GM20000 (cell line): Measurements from ENCODE around the gene OR52E1.

ENCODE experiments used
- DNase-seq: peaks from one replicate; pipeline ENCODE4 v3.0.0; 2012; ENCODE audit warnings: low spot score
- CTCF ChIP-seq: IDR thresholded peaks from 2 replicates; pipeline ENCODE4 v1.5.1; 2012; ENCODE audit warnings: mild to moderate bottlenecking, control low read depth; ENCODE audit errors: extremely low read depth, missing control alignments

Gene OR52E1

GRCh38 chr11:5088556-5088955 lies 19.2 kb downstream of the OR52E1 start:
- TF ChIP-seq CTCF = no peak
- DNase-seq = no peak

GRCh38 chr11:5090668-5091067 lies 21.3 kb downstream of the OR52E1 start:
- no peak for TF ChIP-seq CTCF
- no peak for DNase-seq

- no peak for DNase-seq
- no peak for TF ChIP-seq CTCF
Measured at GRCh38 chr11:5092821-5093585, 23.6 kb downstream of the OR52E1 start.

GRCh38 chr11:5096011-5096410 lies 26.6 kb downstream of the OR52E1 start:
- DNase-seq = no peak
- no peak for TF ChIP-seq CTCF

- no peak for DNase-seq
- no peak for TF ChIP-seq CTCF
Measured at GRCh38 chr11:5102246-5102645, 32.9 kb downstream of the OR52E1 start.

GRCh38 chr11:5103066-5103465 lies 33.7 kb downstream of the OR52E1 start:
- TF ChIP-seq CTCF = no peak
- no peak for DNase-seq

- no peak for TF ChIP-seq CTCF
Measured at GRCh38 chr11:5107285-5107684, 37.9 kb downstream of the OR52E1 start.

More at GRCh38 chr11:5107285-5107684, 37.9 kb downstream of the OR52E1 start:
- no peak for DNase-seq
